GM12873 (cell line): ENCODE data around the gene IFNLR1.

ENCODE experiments used
- TF ChIP-seq, protein P1 (sequence below): IDR thresholded peaks from 2 replicates; pipeline ENCODE4 v1.5.1; 2012; ENCODE audit warnings: low read depth, mild to moderate bottlenecking, moderate library complexity, low read length, control low read depth; ENCODE audit not compliant: insufficient read depth; ENCODE audit errors: missing control alignments

Gene IFNLR1

DNA sequence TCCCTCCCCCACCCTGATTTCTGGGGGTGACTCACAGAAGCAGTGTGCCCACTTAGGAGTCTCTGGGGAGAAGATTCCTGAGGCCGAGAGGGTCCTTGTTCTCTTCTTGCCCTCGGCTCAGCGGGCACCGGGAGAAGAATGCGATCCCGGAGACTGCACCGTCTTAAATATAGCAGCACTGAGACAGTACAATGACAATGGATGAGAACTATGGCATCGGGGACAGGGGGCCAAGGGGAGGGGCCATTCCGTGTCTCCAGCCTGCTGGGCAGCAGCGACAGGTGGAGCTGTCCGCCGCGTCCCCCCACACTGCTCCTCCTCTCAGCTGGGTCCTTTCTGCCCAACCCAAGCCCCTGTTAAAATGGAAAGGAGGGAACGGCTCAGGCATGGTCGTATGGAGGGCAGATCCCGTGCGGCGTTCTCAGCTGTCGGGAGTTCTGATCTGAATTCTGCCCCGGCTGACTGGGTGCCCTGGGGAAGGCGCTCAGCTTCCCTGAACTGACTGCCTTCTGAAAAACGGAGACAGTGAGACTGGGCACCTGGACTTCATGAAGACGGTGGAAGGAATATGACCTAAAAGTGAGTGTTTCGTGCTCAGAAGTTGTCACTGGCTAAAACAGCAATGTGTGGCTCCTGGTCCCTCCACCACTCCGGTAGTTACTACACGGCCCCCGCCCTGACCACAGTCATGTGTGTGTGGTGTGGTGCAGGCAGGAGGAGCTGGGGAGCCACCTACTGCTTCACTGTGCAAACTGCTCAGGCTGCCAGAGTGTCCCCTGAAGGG, 74.9 kb downstream of the IFNLR1 start, which contains the start of gene MYOM3:
Gene MYOM3 (minus strand): TSS at position 140 of the 784 bp plus-strand sequence. CDS start 3,499 bp downstream, outside the sequence.
- TF ChIP-seq, protein P1, sequence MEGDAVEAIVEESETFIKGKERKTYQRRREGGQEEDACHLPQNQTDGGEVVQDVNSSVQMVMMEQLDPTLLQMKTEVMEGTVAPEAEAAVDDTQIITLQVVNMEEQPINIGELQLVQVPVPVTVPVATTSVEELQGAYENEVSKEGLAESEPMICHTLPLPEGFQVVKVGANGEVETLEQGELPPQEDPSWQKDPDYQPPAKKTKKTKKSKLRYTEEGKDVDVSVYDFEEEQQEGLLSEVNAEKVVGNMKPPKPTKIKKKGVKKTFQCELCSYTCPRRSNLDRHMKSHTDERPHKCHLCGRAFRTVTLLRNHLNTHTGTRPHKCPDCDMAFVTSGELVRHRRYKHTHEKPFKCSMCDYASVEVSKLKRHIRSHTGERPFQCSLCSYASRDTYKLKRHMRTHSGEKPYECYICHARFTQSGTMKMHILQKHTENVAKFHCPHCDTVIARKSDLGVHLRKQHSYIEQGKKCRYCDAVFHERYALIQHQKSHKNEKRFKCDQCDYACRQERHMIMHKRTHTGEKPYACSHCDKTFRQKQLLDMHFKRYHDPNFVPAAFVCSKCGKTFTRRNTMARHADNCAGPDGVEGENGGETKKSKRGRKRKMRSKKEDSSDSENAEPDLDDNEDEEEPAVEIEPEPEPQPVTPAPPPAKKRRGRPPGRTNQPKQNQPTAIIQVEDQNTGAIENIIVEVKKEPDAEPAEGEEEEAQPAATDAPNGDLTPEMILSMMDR, result peak; percentile 57

- TF ChIP-seq, protein P1, result no peak
Measured at GRCh38 chr1:24111262-24111995, 75.7 kb downstream of the IFNLR1 start.

DNA sequence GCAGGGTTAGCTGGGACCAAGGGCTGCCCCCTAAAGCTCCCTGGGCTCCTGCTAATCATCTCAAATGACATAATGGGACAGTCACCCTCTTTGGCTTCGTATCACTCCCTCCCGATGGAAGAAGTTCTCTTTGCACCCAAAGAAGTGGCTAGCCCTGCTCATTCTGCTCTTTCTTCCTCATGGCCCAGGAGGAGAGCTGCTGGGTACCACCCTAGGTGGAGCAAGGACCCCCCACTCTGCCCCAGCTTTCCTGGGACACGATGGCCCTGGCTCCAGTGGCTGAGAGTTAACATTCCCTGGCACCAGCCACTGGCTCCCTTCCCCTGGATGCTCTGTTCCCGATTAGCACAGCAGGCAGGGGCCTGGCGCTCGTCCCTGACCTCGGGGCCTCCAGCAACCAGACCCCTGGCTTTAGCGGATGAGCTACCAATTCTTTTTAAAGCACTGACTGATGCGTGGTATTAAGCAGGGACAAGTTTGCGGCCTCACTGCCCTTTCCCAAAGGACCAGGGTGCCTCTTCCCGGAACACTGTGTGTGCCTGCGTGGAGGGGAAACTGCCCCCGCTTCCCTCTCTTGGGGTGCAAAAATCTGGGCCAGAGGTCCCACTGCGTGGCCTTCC, 76.3 kb downstream of the IFNLR1 start:
- TF ChIP-seq, protein P1, result no peak

DNA sequence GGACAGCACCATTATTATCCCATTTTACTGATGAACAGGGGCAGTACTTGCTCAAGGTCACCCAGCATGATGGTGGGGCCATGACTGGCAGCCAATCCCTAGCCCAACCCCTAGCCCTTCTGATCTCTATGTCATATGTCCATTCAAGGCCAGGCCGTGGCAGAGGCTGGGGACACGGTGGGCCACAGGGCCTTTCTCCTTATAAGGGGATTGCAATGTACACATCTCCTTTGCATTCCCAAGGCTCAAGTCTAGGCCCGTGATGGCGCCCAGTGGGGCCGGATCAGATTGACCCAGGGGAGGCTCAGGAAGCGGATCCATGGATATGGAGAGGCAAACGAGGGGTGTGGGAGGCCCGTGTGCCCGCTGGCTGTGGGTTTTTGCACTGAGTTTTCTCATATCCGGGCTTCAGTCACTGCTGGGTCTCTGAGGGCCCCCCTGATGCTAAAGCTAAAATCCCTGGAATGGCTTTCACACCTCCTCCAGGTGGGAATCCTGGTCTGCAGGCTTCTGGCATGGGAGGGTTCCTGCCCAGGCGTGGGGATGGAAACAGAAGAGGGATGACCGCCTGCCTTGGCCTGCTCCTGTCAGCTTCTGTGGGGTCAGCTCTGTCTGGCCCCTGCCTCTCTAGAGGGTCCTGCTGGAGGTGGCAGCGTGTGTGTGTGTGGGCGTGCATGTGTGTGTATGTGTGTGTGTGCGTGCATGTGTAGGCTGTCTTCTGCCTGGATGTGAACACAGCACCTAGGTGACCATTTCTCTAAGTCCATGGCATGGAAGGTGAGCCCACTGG, 77.2 kb downstream of the IFNLR1 start:
- TF ChIP-seq, protein P1, result no peak

GRCh38 chr1:24109166-24109483, 78.0 kb downstream of the IFNLR1 start:
- TF ChIP-seq, protein P1, result no peak

- TF ChIP-seq, protein P1, result no peak
Measured at GRCh38 chr1:24108334-24109165, 78.5 kb downstream of the IFNLR1 start.
